ENCODE data around the gene MGME1. TPM values are rescaled to one million over a fixed set of nuclear protein-coding genes. Genes with fewer than 3 reads are reported as not detected.

The MGME1 gene
- total and polyA plus RNA-seq, 2 donors = 22.9 to 23.1 TPM

- Histone ChIP-seq H3K4me3 (ENCODE audit: low read length in 2 of 2) (no peak overlapping the region), H3K27me3 (ENCODE audit: control insufficient read depth in 2 of 2, insufficient read depth in 1 of 2, low read length in 1 of 2) (no peaks in the 10 kb centered on the region), H3K36me3 (ENCODE audit: control insufficient read depth in 2 of 2, insufficient read depth in 2 of 2, low read length in 1 of 2) (no peaks in the 10 kb centered on the region), H3K4me1 (ENCODE audit: control insufficient read depth in 2 of 2, insufficient read depth in 2 of 2, low read length in 2 of 2) (no peaks in the 10 kb centered on the region), H3K27ac (ENCODE audit: low read depth in 1 of 2, low read length in 1 of 2) (no peak overlapping the region), H3K9me3 (ENCODE audit: control insufficient read depth in 2 of 2, insufficient read depth in 1 of 2, low read length in 1 of 2) (no peaks in the 10 kb centered on the region)
- no peak for DNase-seq (ENCODE audit: low read depth in 6 of 9, low spot score in 9 of 9)
- 95% methylated on average over 7 of the region's 7 CpGs for WGBS
These were observed 37.9 kb downstream of the MGME1 start for GRCh38 chr20:18006684-18007083.

GRCh38 chr20:18007534-18008292, 38.9 kb downstream of the MGME1 start:
- 94% methylated on average over 19 of the region's 19 CpGs for WGBS
- no peak overlapping the region for H3K4me3 ChIP-seq (ENCODE audit: low read length in 2 of 2)
- H3K9me3 ChIP-seq (ENCODE audit: control insufficient read depth in 2 of 2, insufficient read depth in 1 of 2, low read length in 1 of 2) = no peaks in the 10 kb centered on the region
- no peak overlapping the region for H3K27ac ChIP-seq (ENCODE audit: low read depth in 1 of 2, low read length in 1 of 2)
- no peaks in the 10 kb centered on the region for H3K27me3 ChIP-seq (ENCODE audit: control insufficient read depth in 2 of 2, insufficient read depth in 1 of 2, low read length in 1 of 2)
- H3K36me3 ChIP-seq (ENCODE audit: control insufficient read depth in 2 of 2, insufficient read depth in 2 of 2, low read length in 1 of 2) = no peaks in the 10 kb centered on the region
- no peak for DNase-seq (ENCODE audit: low read depth in 6 of 9, low spot score in 9 of 9)
- no peaks in the 10 kb centered on the region for H3K4me1 ChIP-seq (ENCODE audit: control insufficient read depth in 2 of 2, insufficient read depth in 2 of 2, low read length in 2 of 2)

GRCh38 chr20:18009116-18009515, 40.3 kb downstream of the MGME1 start:
- Histone ChIP-seq H3K27ac (ENCODE audit: low read depth in 1 of 2, low read length in 1 of 2) (no peak overlapping the region), H3K9me3 (ENCODE audit: control insufficient read depth in 2 of 2, insufficient read depth in 1 of 2, low read length in 1 of 2) (no peaks in the 10 kb centered on the region), H3K4me3 (ENCODE audit: low read length in 2 of 2) (no peak overlapping the region), H3K27me3 (ENCODE audit: control insufficient read depth in 2 of 2, insufficient read depth in 1 of 2, low read length in 1 of 2) (no peaks in the 10 kb centered on the region), H3K4me1 (ENCODE audit: control insufficient read depth in 2 of 2, insufficient read depth in 2 of 2, low read length in 2 of 2) (no peaks in the 10 kb centered on the region), H3K36me3 (ENCODE audit: control insufficient read depth in 2 of 2, insufficient read depth in 2 of 2, low read length in 1 of 2) (no peaks in the 10 kb centered on the region)
- WGBS = 97% methylated on average over 7 of the region's 7 CpGs
- DNase-seq (ENCODE audit: low read depth in 6 of 9, low spot score in 9 of 9) = no peak

GRCh38 chr20:18011482-18011881, 42.7 kb downstream of the MGME1 start:
- Histone ChIP-seq H3K9me3 (ENCODE audit: control insufficient read depth in 2 of 2, insufficient read depth in 1 of 2, low read length in 1 of 2) (no peaks in the 10 kb centered on the region), H3K4me1 (ENCODE audit: control insufficient read depth in 2 of 2, insufficient read depth in 2 of 2, low read length in 2 of 2) (no peaks in the 10 kb centered on the region), H3K36me3 (ENCODE audit: control insufficient read depth in 2 of 2, insufficient read depth in 2 of 2, low read length in 1 of 2) (no peaks in the 10 kb centered on the region), H3K4me3 (ENCODE audit: low read length in 2 of 2) (no peak overlapping the region), H3K27me3 (ENCODE audit: control insufficient read depth in 2 of 2, insufficient read depth in 1 of 2, low read length in 1 of 2) (no peaks in the 10 kb centered on the region), H3K27ac (ENCODE audit: low read depth in 1 of 2, low read length in 1 of 2) (no peak overlapping the region)
- no peak for DNase-seq (ENCODE audit: low read depth in 6 of 9, low spot score in 9 of 9)
- 96% methylated on average over 14 of the region's 14 CpGs for WGBS

- Histone ChIP-seq H3K36me3 (ENCODE audit: control insufficient read depth in 2 of 2, insufficient read depth in 2 of 2, low read length in 1 of 2) (no peaks in the 10 kb centered on the region), H3K9me3 (ENCODE audit: control insufficient read depth in 2 of 2, insufficient read depth in 1 of 2, low read length in 1 of 2) (no peaks in the 10 kb centered on the region), H3K27ac (ENCODE audit: low read depth in 1 of 2, low read length in 1 of 2) (no peak overlapping the region), H3K4me3 (ENCODE audit: low read length in 2 of 2) (no peak overlapping the region), H3K4me1 (ENCODE audit: control insufficient read depth in 2 of 2, insufficient read depth in 2 of 2, low read length in 2 of 2) (no peaks in the 10 kb centered on the region), H3K27me3 (ENCODE audit: control insufficient read depth in 2 of 2, insufficient read depth in 1 of 2, low read length in 1 of 2) (no peaks in the 10 kb centered on the region)
- no peak for DNase-seq (ENCODE audit: low read depth in 6 of 9, low spot score in 9 of 9)
- 98% methylated on average over 21 of the region's 21 CpGs for WGBS
These were observed 43.3 kb downstream of the MGME1 start for GRCh38 chr20:18011951-18012645.

- Histone ChIP-seq H3K27me3 (ENCODE audit: control insufficient read depth in 2 of 2, insufficient read depth in 1 of 2, low read length in 1 of 2) (no peaks in the 10 kb centered on the region), H3K36me3 (ENCODE audit: control insufficient read depth in 2 of 2, insufficient read depth in 2 of 2, low read length in 1 of 2) (no peaks in the 10 kb centered on the region), H3K4me1 (ENCODE audit: control insufficient read depth in 2 of 2, insufficient read depth in 2 of 2, low read length in 2 of 2) (no peaks in the 10 kb centered on the region), H3K27ac (ENCODE audit: low read depth in 1 of 2, low read length in 1 of 2) (no peak overlapping the region), H3K4me3 (ENCODE audit: low read length in 2 of 2) (no peak overlapping the region), H3K9me3 (ENCODE audit: control insufficient read depth in 2 of 2, insufficient read depth in 1 of 2, low read length in 1 of 2) (no peaks in the 10 kb centered on the region)
- no peak for DNase-seq (ENCODE audit: low read depth in 6 of 9, low spot score in 9 of 9)
- 96% methylated on average over 2 of the region's 2 CpGs for WGBS
These were observed 44.1 kb downstream of the MGME1 start for GRCh38 chr20:18012901-18013300.

GRCh38 chr20:18014411-18014810, 45.6 kb downstream of the MGME1 start:
- H3K4me1 ChIP-seq (ENCODE audit: control insufficient read depth in 2 of 2, insufficient read depth in 2 of 2, low read length in 2 of 2) = no peaks in the 10 kb centered on the region
- no peaks in the 10 kb centered on the region for H3K9me3 ChIP-seq (ENCODE audit: control insufficient read depth in 2 of 2, insufficient read depth in 1 of 2, low read length in 1 of 2)
- no peaks in the 10 kb centered on the region for H3K36me3 ChIP-seq (ENCODE audit: control insufficient read depth in 2 of 2, insufficient read depth in 2 of 2, low read length in 1 of 2)
- no peaks in the 10 kb centered on the region for H3K27me3 ChIP-seq (ENCODE audit: control insufficient read depth in 2 of 2, insufficient read depth in 1 of 2, low read length in 1 of 2)
- no peak overlapping the region for H3K4me3 ChIP-seq (ENCODE audit: low read length in 2 of 2)
- DNase-seq (ENCODE audit: low read depth in 6 of 9, low spot score in 9 of 9) = no peak
- H3K27ac ChIP-seq (ENCODE audit: low read depth in 1 of 2, low read length in 1 of 2) = no peak overlapping the region
- 96% methylated on average over 6 of the region's 6 CpGs for WGBS

- no peaks in the 10 kb centered on the region for H3K27me3 ChIP-seq (ENCODE audit: control insufficient read depth in 2 of 2, insufficient read depth in 1 of 2, low read length in 1 of 2)
- DNase-seq (ENCODE audit: low read depth in 6 of 9, low spot score in 9 of 9) = no peak
- no peaks in the 10 kb centered on the region for H3K9me3 ChIP-seq (ENCODE audit: control insufficient read depth in 2 of 2, insufficient read depth in 1 of 2, low read length in 1 of 2)
- no peak overlapping the region for H3K27ac ChIP-seq (ENCODE audit: low read depth in 1 of 2, low read length in 1 of 2)
- H3K4me3 ChIP-seq (ENCODE audit: low read length in 2 of 2) = no peak overlapping the region
- WGBS = 94% methylated on average over 3 of the region's 3 CpGs
- no peaks in the 10 kb centered on the region for H3K4me1 ChIP-seq (ENCODE audit: control insufficient read depth in 2 of 2, insufficient read depth in 2 of 2, low read length in 2 of 2)
- H3K36me3 ChIP-seq (ENCODE audit: control insufficient read depth in 2 of 2, insufficient read depth in 2 of 2, low read length in 1 of 2) = no peaks in the 10 kb centered on the region
These were observed 48.0 kb downstream of the MGME1 start for GRCh38 chr20:18016772-18017171.

GRCh38 chr20:18018100-18018499, 49.3 kb downstream of the MGME1 start:
- no peak for DNase-seq (ENCODE audit: low read depth in 6 of 9, low spot score in 9 of 9)
- Histone ChIP-seq H3K9me3 (ENCODE audit: control insufficient read depth in 2 of 2, insufficient read depth in 1 of 2, low read length in 1 of 2) (no peaks in the 10 kb centered on the region), H3K4me3 (ENCODE audit: low read length in 2 of 2) (no peak overlapping the region), H3K27me3 (ENCODE audit: control insufficient read depth in 2 of 2, insufficient read depth in 1 of 2, low read length in 1 of 2) (no peaks in the 10 kb centered on the region), H3K36me3 (ENCODE audit: control insufficient read depth in 2 of 2, insufficient read depth in 2 of 2, low read length in 1 of 2) (no peaks in the 10 kb centered on the region), H3K27ac (ENCODE audit: low read depth in 1 of 2, low read length in 1 of 2) (no peak overlapping the region), H3K4me1 (ENCODE audit: control insufficient read depth in 2 of 2, insufficient read depth in 2 of 2, low read length in 2 of 2) (no peaks in the 10 kb centered on the region)
- WGBS = 94% methylated on average over 10 of the region's 10 CpGs
